HG03108 (cell line): ENCODE measurements around the gene SSNA1.

Source experiments
- ATAC-seq: cut with Tn5 transposase; IDR thresholded peaks from one replicate; pipeline ENCODE4 v1.9.1; 2021; ENCODE audit warnings: moderate library complexity; ENCODE audit not compliant: unreplicated experiment

Gene SSNA1

DNA sequence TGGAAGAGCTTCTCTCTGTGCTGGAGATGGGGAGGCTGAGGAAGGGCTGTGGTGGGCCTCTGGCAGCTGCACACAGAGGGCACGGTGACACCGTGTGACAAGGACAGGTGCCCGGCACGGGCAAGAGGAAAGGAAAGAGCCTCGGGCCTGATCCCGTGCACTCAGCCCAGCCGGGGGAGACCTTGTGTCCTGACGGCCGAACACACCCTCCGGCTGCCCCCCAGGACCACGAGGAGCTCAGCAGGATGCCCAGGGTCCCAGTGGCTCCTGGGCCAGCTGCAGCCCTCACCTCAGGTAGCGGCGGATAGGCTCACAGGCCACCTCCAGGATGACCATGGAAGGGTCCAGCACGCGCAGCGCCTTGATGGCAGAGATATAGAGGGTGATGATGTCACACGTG lies 5.6 kb upstream of the SSNA1 start:
- no peak for ATAC-seq

- no peak for ATAC-seq
Observed at GRCh38 chr9:137183980-137184595, 4.4 kb upstream of the SSNA1 start.

DNA sequence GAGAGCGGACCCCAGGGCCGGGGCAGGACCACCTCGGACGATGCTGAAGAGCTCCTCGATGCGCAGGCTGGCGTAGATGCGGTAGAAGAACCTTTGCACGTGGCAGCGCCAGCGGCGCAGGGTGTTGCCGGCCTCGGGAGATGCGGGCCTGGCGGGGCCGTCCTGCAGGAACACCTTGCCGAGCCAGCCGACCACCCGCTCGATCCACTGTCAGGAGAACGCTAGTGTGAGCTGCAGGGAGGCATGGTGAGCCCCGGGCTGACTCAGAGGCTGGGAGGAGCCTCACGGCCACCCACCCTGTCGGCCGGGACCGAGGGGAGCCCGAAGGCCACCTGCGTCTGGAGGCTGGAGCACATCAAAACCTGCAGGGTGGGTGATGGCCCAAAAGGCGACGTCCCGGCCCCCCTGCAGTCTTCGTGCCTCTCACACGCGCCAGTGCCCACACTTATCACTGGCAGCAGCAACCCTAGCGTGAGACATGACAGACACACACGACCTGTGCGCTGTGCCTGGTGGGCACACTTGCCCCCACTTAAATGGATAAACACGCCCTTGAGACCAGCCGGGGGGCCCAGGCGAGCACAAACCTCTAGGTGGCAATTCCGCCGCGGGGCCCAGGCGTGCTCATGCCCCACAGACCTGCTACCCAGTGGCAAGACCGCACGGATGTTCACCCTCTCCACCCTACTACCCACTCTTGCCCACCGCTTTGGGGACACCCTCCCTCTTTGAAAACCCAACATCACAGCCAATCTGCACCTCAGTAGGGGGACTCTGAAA lies 3.4 kb upstream of the SSNA1 start:
- no peak for ATAC-seq

DNA sequence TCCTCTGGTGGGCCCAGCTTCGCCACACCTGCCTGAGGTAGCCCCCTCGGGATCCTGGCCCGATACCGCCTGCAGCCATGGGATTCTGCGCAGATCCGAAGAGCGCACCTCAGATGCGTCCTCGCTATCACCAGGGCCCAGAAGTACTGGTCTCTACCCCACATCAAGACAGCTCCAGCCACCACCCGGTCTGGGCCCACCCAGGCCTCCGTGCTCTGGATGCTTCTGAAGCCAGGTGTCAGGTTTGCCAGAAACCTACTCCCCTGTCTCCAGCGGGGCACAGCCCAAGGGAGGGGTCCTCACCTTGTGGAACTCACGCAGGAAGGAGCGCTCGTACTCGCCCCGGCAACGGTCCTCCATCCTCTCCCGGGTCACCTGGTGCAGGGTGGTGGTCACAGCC lies 2.6 kb upstream of the SSNA1 start:
- ATAC-seq: no peak

GRCh38 chr9:137186385-137186784 lies 2.1 kb upstream of the SSNA1 start:
- ATAC-seq: no peak

GRCh38 chr9:137187386-137187785 lies 1.1 kb upstream of the SSNA1 start:
- ATAC-seq: no peak

DNA sequence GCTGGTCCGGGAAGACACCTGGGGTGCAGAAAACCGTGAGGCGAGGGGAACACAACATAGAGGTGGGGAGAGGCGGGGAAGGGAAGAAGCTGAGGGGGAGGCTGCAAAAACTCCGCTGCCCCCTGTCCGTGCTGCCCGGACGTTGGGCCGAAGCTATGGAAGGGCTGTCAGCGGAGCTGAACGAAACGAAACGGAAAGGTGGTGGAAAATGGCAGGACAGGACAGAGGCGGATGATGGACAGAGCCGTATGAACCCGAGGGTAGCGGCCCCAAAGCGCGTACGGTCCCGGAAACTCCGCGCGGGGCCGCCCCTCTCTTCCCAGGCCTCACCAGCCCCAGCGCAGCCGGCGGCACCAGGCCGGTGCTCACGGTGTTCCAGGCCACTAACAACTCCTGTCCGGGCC lies 388 bp upstream of the SSNA1 start:
- ATAC-seq: no peak

GRCh38 chr9:137189297-137190295 lies 1.1 kb downstream of the SSNA1 start:
- ATAC-seq: no peak

GRCh38 chr9:137190315-137190856 lies 1.9 kb downstream of the SSNA1 start:
- ATAC-seq: no peak

GRCh38 chr9:137191245-137191644 lies 2.8 kb downstream of the SSNA1 start:
- ATAC-seq: no peak

GRCh38 chr9:137191691-137192447 lies 3.4 kb downstream of the SSNA1 start:
- ATAC-seq: no peak

GRCh38 chr9:137192448-137192780 lies 3.9 kb downstream of the SSNA1 start:
- ATAC-seq: no peak

- ATAC-seq: no peak
Observed at GRCh38 chr9:137192859-137193258, 4.4 kb downstream of the SSNA1 start.

- no peak for ATAC-seq
Observed at GRCh38 chr9:137193771-137194170, 5.3 kb downstream of the SSNA1 start.

GRCh38 chr9:137194388-137194787 lies 5.9 kb downstream of the SSNA1 start:
- ATAC-seq: no peak

DNA sequence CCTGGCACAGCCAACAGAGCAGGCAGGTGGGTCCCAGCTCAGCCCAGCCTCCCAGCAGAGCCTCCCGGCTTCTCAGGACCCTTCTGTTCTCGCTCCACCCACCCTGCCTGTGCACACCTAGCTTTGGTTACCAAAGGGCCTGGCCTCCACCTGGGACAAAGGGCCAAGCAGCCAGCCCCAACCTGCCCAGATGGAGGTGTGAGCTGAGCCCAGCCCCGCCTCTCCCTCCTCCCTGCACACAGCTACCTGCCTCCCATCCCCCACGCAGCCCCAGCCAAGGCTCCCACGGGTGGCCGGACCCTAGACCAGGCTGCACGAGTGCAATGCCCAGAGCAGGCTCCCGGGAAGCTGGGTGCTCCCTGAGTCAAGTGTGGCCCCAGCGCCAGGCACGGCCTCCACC lies 6.4 kb downstream of the SSNA1 start:
- no peak for ATAC-seq

DNA sequence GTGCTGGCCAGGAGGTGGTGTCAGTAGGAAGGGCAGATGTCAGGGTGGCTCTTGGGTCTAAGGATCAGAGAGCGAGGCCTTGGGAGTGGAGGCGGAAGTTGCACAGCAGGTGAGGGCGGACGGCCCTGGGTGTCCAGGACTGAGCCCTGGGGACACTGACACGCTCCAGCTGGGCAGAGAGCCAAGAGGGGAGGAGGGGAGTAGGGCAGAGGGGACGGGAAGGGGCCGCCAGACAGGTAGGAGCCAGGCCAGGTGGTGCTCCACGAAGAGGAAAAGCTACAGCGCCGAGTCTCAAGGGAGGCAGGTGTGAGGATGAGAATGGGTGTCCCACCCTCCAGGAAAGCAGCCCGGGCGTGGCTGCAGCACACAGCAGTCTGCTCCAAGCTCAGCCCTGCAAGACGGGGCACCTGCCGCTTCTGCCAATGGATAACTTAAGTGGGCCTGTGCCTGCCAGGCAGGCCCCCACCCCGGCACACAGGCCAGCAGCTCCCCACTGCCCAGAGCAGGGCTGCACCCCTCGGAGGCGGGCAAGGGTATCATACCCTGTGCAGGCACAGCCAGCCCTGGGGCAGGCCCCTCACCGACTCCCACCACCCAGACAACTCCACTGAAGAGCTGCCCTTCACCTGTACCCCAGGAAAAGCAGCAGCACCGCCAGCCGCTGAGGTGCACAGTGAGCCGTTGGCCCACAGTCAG lies 7.2 kb downstream of the SSNA1 start:
- ATAC-seq: no peak

GRCh38 chr9:137198051-137198901 lies 9.8 kb downstream of the SSNA1 start:
- no peak for ATAC-seq

DNA sequence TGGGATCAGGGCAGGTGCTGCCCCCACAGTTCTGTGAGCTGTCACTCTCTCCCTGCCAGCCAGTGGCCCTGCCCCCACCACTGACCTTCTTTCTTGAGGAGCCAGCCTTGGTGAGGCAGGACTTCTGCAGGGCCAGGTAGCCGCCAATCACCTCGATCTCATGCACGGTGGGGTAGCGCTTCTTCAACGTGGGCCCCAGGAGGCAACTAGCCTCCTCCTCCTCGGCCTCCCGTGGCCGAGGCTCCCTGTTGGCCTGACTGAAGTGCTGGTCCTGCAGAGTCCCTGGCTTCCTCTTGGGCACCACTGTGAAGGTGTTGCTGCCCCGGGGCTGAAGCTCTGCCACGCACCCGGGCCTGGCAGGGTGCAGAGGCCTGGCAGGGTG lies 10.4 kb downstream of the SSNA1 start:
- no peak for ATAC-seq
